Measurements from ENCODE around the gene TMEM209.
"Not testable (repeated sequence)": the region's sequence is repeated elsewhere in the genome, so short reads cannot be mapped to it uniquely, and the experiment has no call there.

TMEM209 gene

GRCh38 chr7:130205084-130205947, at the start of gene TMEM209:
Gene TMEM209 (minus strand): TSS chr7:130205406. CDS start chr7:130205375, 31 bp downstream.
- no peak for FAIRE-seq

- FAIRE-seq: no peak
Measured at GRCh38 chr7:130254555-130254954, 49.3 kb upstream of the TMEM209 start.

- FAIRE-seq: not testable (repeated sequence)
Measured at GRCh38 chr7:130249626-130250025, 44.4 kb upstream of the TMEM209 start.

GRCh38 chr7:130248842-130249241, 43.6 kb upstream of the TMEM209 start:
- not testable (repeated sequence) for FAIRE-seq

GRCh38 chr7:130246491-130246890, 41.3 kb upstream of the TMEM209 start:
- not testable (repeated sequence) for FAIRE-seq

GRCh38 chr7:130243486-130243885, 38.3 kb upstream of the TMEM209 start:
- not testable (repeated sequence) for FAIRE-seq

GRCh38 chr7:130242198-130243014, 37.2 kb upstream of the TMEM209 start:
- no peak for FAIRE-seq

GRCh38 chr7:130240240-130240639, 35.0 kb upstream of the TMEM209 start:
- FAIRE-seq: no peak

- FAIRE-seq: not testable (repeated sequence)
Measured at GRCh38 chr7:130236361-130236760, 31.2 kb upstream of the TMEM209 start.

- no peak for FAIRE-seq
Measured at GRCh38 chr7:130234078-130234477, 28.9 kb upstream of the TMEM209 start.

GRCh38 chr7:130232209-130232608, 27.0 kb upstream of the TMEM209 start:
- no peak for FAIRE-seq

- no peak for FAIRE-seq
Measured at GRCh38 chr7:130231792-130232191, 26.6 kb upstream of the TMEM209 start.

GRCh38 chr7:130229981-130230380, 24.8 kb upstream of the TMEM209 start:
- FAIRE-seq: not testable (repeated sequence)

GRCh38 chr7:130228840-130229502, 23.8 kb upstream of the TMEM209 start:
- FAIRE-seq: no peak

- no peak for FAIRE-seq
Measured at GRCh38 chr7:130227883-130228575, 22.8 kb upstream of the TMEM209 start.

GRCh38 chr7:130226333-130226732, 21.1 kb upstream of the TMEM209 start:
- FAIRE-seq: no peak

GRCh38 chr7:130224923-130225322, 19.7 kb upstream of the TMEM209 start:
- FAIRE-seq: not testable (repeated sequence)

- no peak for FAIRE-seq
Measured at GRCh38 chr7:130224210-130224609, 19.0 kb upstream of the TMEM209 start.

- FAIRE-seq: no peak
Measured at GRCh38 chr7:130223646-130224045, 18.4 kb upstream of the TMEM209 start.

GRCh38 chr7:130221746-130222145, 16.5 kb upstream of the TMEM209 start:
- no peak for FAIRE-seq

GRCh38 chr7:130219871-130220270, 14.7 kb upstream of the TMEM209 start:
- no peak for FAIRE-seq
